ENCODE data around the gene KCNE1.
"Not testable (repeated sequence)": the region's sequence is repeated elsewhere in the genome, so short reads cannot be mapped to it uniquely, and the experiment has no call there.

KCNE1 gene

DNA sequence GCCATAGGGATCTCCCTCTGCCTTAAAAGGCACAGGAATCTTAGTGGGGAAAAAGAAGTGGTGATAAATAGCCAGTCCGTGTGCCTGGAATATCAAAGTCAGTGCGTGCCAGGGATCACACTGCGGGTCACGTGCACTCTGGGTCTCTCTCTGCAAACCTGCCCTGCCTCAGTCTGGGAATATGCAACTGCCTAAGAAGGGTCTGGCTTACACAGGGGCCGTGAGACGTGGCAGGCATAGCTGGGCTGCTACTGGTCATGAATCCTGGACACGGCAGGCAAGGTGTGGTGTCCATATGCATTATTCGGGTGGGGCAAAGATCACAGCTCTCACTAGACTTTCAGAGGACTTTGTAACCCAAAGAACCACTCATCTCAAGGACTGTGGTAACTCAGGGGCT, 65.0 kb downstream of the KCNE1 start:
- H3K36me3 Mint-ChIP-seq (ENCODE audit: low read depth); H3K27ac Mint-ChIP-seq; H3K27me3 Mint-ChIP-seq (ENCODE audit: low read depth); H3K4me1 Mint-ChIP-seq (ENCODE audit: low read depth); H3K9me3 Mint-ChIP-seq; H3K4me3 Mint-ChIP-seq: not testable (repeated sequence)

DNA sequence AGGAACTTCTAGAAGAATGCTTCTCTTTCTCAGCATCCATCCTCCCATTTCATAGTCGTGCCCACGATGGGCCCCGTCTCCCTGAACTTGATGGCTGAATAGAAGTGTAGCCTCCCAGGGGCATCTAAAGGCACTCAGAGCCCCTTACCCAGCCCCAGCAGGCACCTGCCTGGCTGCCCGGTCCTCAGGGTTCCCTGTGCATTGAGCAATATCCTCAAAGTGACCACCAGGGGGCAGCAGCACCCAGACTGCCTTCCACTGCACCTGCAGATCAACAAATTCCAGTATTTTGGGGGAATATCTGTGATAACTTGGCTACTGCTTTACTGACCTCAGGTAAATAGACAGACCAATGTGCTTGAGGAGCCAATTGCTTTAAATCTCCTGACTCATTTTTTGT, 68.5 kb downstream of the KCNE1 start:
- not testable (repeated sequence) for H3K27ac Mint-ChIP-seq; H3K36me3 Mint-ChIP-seq (ENCODE audit: low read depth); H3K4me3 Mint-ChIP-seq; H3K27me3 Mint-ChIP-seq (ENCODE audit: low read depth); H3K4me1 Mint-ChIP-seq (ENCODE audit: low read depth); H3K9me3 Mint-ChIP-seq

DNA sequence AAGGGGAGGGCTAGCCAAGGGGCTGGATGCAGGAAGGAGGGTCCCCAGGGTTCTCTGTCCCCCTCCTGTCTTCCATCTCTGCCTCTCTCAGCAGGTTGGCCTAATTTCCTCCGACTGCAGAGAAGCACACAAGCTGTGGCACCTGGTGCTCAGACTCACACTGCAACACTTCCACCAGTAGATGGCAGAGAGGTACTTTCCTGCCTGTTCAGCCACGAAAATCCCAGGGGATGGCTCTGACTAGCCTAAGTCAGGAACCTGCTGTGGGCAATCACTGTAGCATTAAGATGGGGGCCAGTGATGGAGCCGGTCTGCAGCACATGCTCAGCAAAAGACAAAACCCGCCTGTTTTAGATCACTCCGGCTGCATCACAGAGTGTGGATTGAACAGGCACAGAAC, 82.3 kb downstream of the KCNE1 start:
- H3K9me3 Mint-ChIP-seq; H3K4me3 Mint-ChIP-seq; H3K27me3 Mint-ChIP-seq (ENCODE audit: low read depth); H3K4me1 Mint-ChIP-seq (ENCODE audit: low read depth); H3K36me3 Mint-ChIP-seq (ENCODE audit: low read depth); H3K27ac Mint-ChIP-seq: not testable (repeated sequence)

DNA sequence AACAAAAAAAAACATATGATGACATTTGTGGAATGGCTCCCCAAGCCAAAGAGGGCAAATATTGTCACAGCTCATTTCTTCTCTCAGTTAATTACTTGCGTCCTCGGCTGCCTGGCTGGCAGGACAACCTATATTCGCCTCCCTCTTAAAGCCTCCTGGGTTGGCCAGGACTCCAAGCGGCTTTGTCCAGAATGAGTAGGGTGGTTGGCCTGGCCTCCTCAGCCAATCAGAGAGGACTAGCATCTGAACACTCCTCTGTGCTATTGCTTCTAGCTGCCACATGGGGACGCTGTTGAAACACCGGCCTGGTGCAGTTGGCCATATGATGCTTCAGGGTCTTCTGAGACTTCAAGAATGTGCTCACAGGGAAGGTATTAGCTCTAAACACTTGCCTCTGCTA, 83.6 kb downstream of the KCNE1 start:
- not testable (repeated sequence) for H3K4me1 Mint-ChIP-seq (ENCODE audit: low read depth); H3K27ac Mint-ChIP-seq; H3K36me3 Mint-ChIP-seq (ENCODE audit: low read depth); H3K27me3 Mint-ChIP-seq (ENCODE audit: low read depth); H3K4me3 Mint-ChIP-seq; H3K9me3 Mint-ChIP-seq

- H3K4me1 Mint-ChIP-seq (ENCODE audit: low read depth); H3K36me3 Mint-ChIP-seq (ENCODE audit: low read depth); H3K27me3 Mint-ChIP-seq (ENCODE audit: low read depth); H3K4me3 Mint-ChIP-seq; H3K9me3 Mint-ChIP-seq; H3K27ac Mint-ChIP-seq: not testable (repeated sequence)
These were observed 84.7 kb downstream of the KCNE1 start for GRCh38 chr21:34427339-34427738.

GRCh38 chr21:34423805-34424204, 88.2 kb downstream of the KCNE1 start, which contains the start of gene SMIM34:
SMIM34 (minus strand) TSS chr21:34423951; CDS start chr21:34423839, 112 bp downstream.
- H3K4me1 Mint-ChIP-seq (ENCODE audit: low read depth); H3K4me3 Mint-ChIP-seq; H3K27ac Mint-ChIP-seq; H3K9me3 Mint-ChIP-seq; H3K27me3 Mint-ChIP-seq (ENCODE audit: low read depth); H3K36me3 Mint-ChIP-seq (ENCODE audit: low read depth): not testable (repeated sequence)

DNA sequence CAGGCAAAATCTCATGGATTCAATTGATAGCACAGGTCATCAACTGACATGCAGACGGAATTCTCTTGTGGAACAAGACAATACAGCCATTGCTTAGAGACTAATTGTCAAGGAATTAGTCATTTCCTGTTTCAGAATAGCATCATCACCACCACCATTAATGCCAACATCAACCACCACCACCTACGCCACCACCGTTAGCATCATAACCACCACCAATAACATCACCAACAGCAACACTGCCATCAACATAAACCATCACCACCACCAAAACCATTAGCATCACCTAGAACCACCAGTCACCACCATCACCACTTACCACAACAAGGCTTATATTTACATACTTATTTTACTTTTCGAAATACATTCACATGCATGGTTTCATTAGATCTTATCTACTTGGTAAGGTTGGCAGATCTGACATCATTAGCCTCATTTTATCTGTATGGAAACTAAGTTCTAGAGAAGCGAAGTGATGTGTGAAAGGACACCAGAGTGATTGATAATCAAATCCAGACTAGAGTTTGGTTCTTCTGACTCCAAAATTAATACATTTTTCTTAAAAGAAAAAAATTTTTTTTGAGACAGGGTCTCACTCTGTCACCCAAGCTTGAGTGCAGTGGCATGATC, 94.4 kb downstream of the KCNE1 start:
- not testable (repeated sequence) for H3K27me3 Mint-ChIP-seq (ENCODE audit: low read depth); H3K36me3 Mint-ChIP-seq (ENCODE audit: low read depth); H3K4me1 Mint-ChIP-seq (ENCODE audit: low read depth); H3K9me3 Mint-ChIP-seq; H3K27ac Mint-ChIP-seq; H3K4me3 Mint-ChIP-seq

DNA sequence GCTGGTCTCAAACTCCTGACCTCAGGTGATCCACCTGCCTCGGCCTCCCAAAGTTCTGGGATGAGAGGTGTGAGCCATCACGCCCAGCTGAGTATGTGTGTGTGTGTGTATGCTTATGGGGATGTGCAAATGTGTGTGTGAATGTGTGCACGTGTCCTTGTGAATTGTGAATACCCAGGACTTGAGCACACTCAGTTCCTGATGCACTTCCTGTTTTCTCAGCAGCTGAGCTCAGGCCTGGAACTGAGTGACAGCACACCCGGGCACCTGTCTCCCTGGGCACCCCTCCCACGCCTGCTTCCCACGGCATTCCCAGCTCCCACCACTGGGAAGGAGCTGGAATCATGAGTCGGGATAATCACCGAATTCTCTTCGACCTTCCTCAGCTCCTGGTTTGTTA, 104.7 kb downstream of the KCNE1 start:
- not testable (repeated sequence) for H3K27me3 Mint-ChIP-seq (ENCODE audit: low read depth); H3K9me3 Mint-ChIP-seq

GRCh38 chr21:34406676-34407075, 105.3 kb downstream of the KCNE1 start:
- not testable (repeated sequence) for H3K4me3 Mint-ChIP-seq; H3K4me1 Mint-ChIP-seq (ENCODE audit: low read depth); H3K36me3 Mint-ChIP-seq (ENCODE audit: low read depth); H3K27ac Mint-ChIP-seq; H3K9me3 Mint-ChIP-seq; H3K27me3 Mint-ChIP-seq (ENCODE audit: low read depth)

More for the DNA sequence above, 104.7 kb downstream of the KCNE1 start:
- not testable (repeated sequence) for H3K36me3 Mint-ChIP-seq (ENCODE audit: low read depth); H3K27ac Mint-ChIP-seq; H3K4me3 Mint-ChIP-seq; H3K4me1 Mint-ChIP-seq (ENCODE audit: low read depth)

- H3K27me3 Mint-ChIP-seq (ENCODE audit: low read depth); H3K27ac Mint-ChIP-seq; H3K4me1 Mint-ChIP-seq (ENCODE audit: low read depth); H3K4me3 Mint-ChIP-seq; H3K36me3 Mint-ChIP-seq (ENCODE audit: low read depth); H3K9me3 Mint-ChIP-seq: not testable (repeated sequence)
These were observed 105.9 kb downstream of the KCNE1 start for GRCh38 chr21:34406102-34406501.

DNA sequence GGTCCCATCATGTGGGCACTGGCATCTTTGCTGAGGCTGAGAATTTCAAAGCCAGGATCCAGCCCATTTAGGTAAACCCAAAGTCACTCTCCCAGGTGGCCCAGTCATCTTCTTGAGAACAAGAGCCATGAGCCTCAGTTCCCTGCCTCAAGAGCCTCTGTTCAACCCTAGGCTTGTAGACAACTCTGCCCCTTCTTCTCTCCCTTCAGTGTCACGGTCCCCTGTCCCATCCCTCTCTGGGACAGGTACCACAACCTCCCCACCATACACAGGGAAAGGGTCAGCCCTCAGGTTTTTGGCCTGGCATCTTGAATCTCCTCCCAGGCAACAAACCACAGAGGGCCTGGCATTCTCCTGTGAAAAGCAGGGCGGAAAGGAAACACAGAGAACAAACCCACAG, 106.3 kb downstream of the KCNE1 start:
- not testable (repeated sequence) for H3K27ac Mint-ChIP-seq; H3K4me3 Mint-ChIP-seq; H3K9me3 Mint-ChIP-seq; H3K36me3 Mint-ChIP-seq (ENCODE audit: low read depth); H3K4me1 Mint-ChIP-seq (ENCODE audit: low read depth); H3K27me3 Mint-ChIP-seq (ENCODE audit: low read depth)

GRCh38 chr21:34404742-34405141, 107.3 kb downstream of the KCNE1 start:
- H3K4me1 Mint-ChIP-seq (ENCODE audit: low read depth); H3K9me3 Mint-ChIP-seq; H3K27me3 Mint-ChIP-seq (ENCODE audit: low read depth); H3K27ac Mint-ChIP-seq; H3K4me3 Mint-ChIP-seq; H3K36me3 Mint-ChIP-seq (ENCODE audit: low read depth): not testable (repeated sequence)

GRCh38 chr21:34400522-34400921, 111.5 kb downstream of the KCNE1 start:
- H3K9me3 Mint-ChIP-seq = not testable (repeated sequence)

More at GRCh38 chr21:34400522-34400921, 111.5 kb downstream of the KCNE1 start:
- not testable (repeated sequence) for H3K27ac Mint-ChIP-seq; H3K27me3 Mint-ChIP-seq (ENCODE audit: low read depth); H3K36me3 Mint-ChIP-seq (ENCODE audit: low read depth); H3K4me3 Mint-ChIP-seq; H3K4me1 Mint-ChIP-seq (ENCODE audit: low read depth)

All from T-helper 1 cell treated with Interleukin-12 subunit alpha and Interleukin-12 subunit beta and Interleukin-4 antibody, amounts not matched to agents 30 μg/mL and 1 μg/mL, for 36 hours (primary cell).